NOMO-1 (cell line): ENCODE results near the gene CCDC30.

ENCODE experiments used
- DNase-seq, 2 experiments: peaks; one replicate each; lab custom pipeline; 2025; ENCODE audit not compliant: unreplicated experiment in 2 of 2; lab: John Stamatoyannopoulos, UW

Gene CCDC30

GRCh38 chr1:42686418-42686817, 223.3 kb downstream of the CCDC30 start:
- DNase-seq = no peak

GRCh38 chr1:42689912-42690311, 226.8 kb downstream of the CCDC30 start:
- no peak for DNase-seq

- no peak for DNase-seq
Measured at GRCh38 chr1:42690477-42691156, 227.5 kb downstream of the CCDC30 start.

- DNase-seq = no peak
Measured at GRCh38 chr1:42691157-42691498, 228.0 kb downstream of the CCDC30 start.

DNA sequence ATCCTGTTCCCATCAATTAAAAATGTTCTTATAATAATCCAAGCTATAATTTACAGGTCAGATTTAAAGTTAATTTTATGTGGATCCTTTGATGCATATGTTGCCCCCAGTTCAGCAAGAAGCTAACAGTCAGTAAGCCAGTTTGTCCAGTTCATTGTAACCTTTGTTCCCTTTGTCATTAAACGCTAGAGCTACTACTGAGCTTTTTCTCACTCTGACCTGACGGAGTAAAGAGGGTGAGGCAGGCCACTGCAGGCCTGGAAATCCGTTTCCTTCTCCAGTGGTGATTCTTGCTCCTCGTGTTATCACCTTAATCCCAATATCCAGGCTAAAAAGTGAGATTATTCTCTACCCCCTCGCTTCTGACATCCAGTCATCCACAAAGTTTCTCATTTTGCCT, 229.4 kb downstream of the CCDC30 start:
- no peak for DNase-seq

DNA sequence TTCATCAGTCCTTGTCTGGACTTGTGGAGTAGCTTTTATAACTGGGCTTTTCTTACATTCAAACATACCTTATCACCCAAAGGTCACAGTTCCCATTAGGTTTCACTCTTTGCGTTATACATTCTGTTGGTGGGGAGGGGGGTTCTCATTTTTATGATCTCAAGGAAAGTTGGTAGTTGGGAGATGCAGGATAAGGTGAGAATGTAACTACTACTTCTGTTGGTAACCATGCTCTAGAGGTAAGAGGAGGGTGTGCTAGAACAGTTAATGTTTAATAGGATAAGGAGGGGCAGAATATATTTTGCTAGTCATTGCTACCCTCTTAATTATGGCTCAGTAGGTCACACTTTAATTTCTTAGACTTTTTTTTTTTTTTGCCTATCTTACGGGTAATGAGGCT, 229.8 kb downstream of the CCDC30 start:
- no peak for DNase-seq

DNA sequence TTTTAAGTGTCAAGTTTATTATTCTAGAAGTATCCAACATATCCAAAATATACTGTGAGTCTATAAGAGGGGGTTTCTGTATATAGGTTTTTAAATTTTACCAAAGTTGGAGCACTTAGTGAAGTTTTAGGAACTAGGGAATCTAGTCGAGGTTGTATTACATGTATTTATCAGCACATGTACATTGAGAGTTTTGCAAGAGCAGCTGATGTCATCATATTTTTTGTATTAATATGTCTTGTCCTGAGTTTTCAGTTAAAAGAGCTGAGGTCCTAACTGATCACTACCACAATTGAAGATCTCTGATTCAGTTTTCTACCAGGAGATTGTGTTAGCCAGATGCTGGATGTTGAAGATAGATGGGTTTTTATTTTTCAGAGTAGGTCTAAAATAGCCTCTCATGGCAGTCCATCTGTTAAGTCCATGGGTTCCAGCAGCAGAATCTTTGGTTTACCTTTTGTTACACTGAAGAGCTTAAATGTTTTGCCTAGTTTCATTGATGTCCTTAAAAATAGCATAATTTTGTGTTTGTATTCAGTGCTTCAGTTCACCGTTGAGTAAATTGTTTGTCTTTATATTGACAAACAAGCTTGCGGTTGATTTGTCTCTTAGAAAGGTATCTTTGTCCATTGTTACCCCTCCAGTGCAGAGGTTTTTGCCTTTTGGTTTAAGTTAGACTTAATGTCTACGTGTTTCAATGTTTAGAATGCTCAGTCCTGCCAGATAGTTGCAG, 235.2 kb downstream of the CCDC30 start:
- no peak for DNase-seq

DNA sequence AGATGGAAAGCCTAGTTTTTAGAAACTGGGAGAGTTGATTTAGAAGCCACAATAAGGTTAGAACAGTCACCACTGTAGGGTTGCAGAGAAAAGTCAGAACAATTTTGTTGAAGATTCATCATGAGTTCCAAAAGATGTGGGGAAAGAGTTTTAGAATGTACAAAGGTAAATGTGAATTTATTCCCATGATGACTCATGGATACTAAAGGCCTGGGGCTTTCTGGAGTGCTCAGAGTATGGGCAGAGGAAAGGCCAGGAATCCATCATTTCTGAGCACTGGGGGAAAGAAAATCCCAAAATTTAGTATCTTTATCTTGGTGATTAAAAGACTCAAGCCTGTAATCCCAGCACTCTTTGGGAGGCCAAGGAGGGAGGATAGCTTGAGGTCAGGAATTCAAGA, 236.9 kb downstream of the CCDC30 start:
- no peak for DNase-seq

GRCh38 chr1:42703888-42704464, 240.9 kb downstream of the CCDC30 start:
- DNase-seq = no peak
